GM12873 (cell line): ENCODE measurements around the gene SYT9.
A peak's percentile ranks its signal among the peaks of the same experiment; 100 is the strongest.

Experiments used
- CTCF ChIP-seq: IDR thresholded peaks from 2 replicates; pipeline ENCODE4 v1.5.1; 2012; ENCODE audit warnings: low read depth, mild to moderate bottlenecking, moderate library complexity, low read length, control low read depth; ENCODE audit not compliant: insufficient read depth; ENCODE audit errors: missing control alignments

Gene SYT9

GRCh38 chr11:7428196-7428595 lies 176.5 kb downstream of the SYT9 start:
- no peak for TF ChIP-seq CTCF

GRCh38 chr11:7430496-7430895 lies 178.8 kb downstream of the SYT9 start:
- TF ChIP-seq CTCF: no peak

- TF ChIP-seq CTCF: no peak
Measured at GRCh38 chr11:7435176-7435575, 183.5 kb downstream of the SYT9 start.

- no peak for TF ChIP-seq CTCF
Measured at GRCh38 chr11:7436146-7436545, 184.4 kb downstream of the SYT9 start.

- TF ChIP-seq CTCF: no peak
Measured at GRCh38 chr11:7436657-7437056, 185.0 kb downstream of the SYT9 start.

- TF ChIP-seq CTCF: no peak
Measured at GRCh38 chr11:7437696-7438095, 186.0 kb downstream of the SYT9 start.

GRCh38 chr11:7439746-7440320 lies 188.1 kb downstream of the SYT9 start:
- TF ChIP-seq CTCF: no peak

- TF ChIP-seq CTCF: peak; percentile 89
Measured at GRCh38 chr11:7442588-7443215, 191.0 kb downstream of the SYT9 start.
